ACHN (cell line): ENCODE measurements around the gene BMP8A.
"Not testable (repeated sequence)": the region's sequence is repeated elsewhere in the genome, so short reads cannot be mapped to it uniquely, and the experiment has no call there.

Source experiments
- DNase-seq: peaks from one replicate; pipeline ENCODE4 v3.0.0-alpha.2; 2015
- in situ Hi-C: cut with HindIII; loops from 2 replicates; pipeline ENCODE4 v1.10.0; 2017; ENCODE audit warnings: low sequenced_read_pairs, low pct_ligation_motif_present, low pct_unique_long_range_greater_than_20kb

The BMP8A gene

DNA sequence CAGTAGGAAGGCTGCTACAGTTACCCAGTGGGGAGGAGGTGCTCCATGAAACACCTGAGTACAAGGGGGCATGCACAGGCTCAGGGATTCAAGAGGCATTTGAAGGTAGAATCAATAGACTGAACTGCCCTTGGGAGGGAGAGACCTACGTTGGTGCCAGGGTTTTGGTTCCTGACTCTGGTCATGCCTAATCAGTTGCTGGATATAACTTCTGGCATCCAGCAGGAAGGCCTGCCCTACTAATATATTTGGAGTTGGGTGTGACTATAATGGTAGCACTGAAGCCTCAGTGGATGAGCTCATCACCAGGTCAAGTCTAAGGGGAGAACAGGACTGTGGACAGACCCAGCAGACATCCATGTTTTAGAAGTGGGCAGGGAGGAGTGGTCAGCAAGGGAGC, 15.9 kb upstream of the BMP8A start:
- DNase-seq, in situ Hi-C loops: not testable (repeated sequence)

DNA sequence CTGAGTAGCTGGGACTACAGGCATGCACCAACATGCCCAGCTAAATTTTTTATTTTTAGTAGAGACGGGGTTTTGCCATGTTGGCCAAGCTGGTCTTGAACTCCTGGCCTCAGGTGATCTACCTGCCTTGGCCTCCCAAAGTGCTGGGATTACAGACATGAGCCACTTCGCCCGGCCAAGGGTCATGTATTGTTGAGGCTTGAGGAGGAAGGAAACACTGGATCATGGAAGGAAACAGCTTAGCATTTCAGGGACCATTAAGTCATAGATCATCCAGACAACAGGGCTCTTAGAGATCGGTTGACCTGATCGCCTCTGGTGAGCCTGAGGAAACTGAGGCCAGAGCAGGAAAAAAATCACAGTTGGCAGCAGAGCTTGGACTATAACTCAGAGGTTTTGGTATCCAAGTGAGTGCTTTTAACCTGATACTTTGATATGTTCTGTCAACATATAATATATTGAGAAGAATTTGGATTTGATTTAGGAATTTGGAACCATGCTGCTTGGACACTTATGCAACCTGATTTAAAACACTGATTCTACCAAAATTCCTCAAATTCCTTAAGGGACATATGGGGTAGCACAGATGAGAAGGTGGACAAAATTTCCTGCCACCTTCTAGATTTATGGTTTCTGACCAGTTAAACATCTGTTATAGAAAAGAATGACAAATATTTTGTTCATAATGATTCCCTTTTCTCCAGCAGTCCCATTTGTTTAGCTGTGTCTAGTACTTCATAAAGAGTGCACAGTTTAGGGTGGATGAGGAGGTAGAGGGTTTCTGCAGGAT, 13.1 kb upstream of the BMP8A start:
- DNase-seq, result no peak
- in situ Hi-C loops, result no loop called here

DNA sequence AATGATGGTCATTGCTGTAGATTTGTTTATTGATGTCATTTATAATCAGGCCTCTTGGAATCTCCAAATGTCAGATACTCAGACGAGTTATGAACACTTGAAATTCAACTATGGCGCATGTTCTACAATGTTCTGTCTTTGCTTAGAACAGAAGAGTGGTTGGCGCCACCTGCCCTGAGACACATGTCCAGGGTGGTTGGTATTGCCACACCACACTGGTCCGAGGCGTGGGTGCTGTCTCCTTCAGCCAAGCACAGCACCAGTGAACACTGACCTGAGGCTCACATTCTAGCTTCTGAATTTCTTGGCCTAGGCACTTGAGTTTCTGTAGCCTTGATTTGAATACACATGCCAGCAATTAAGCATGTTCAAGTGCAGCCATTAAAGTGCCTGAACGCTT, 10.1 kb upstream of the BMP8A start:
- DNase-seq, result no peak
- in situ Hi-C loops, result no loop called here

DNA sequence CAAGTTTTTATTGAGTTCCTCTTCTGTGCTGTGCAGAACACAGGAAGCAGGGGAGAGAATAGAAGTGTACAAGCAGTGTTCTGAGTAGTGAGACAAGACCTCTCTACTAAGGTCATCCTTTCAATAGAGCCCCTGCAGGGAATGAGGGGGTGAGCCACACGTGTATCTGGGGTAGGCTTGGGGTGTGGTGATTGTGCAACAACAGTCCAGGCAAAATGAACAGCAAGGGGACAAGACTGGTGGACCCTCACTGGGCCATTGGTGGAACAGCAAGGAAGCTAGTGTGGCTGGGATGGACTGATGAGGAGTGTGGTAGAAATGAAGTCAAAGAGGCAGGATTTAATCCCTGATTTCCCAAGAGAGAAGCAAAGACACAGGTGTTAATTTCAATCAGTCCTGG, 8.2 kb upstream of the BMP8A start:
- in situ Hi-C loops, result no loop called here
- no peak for DNase-seq

DNA sequence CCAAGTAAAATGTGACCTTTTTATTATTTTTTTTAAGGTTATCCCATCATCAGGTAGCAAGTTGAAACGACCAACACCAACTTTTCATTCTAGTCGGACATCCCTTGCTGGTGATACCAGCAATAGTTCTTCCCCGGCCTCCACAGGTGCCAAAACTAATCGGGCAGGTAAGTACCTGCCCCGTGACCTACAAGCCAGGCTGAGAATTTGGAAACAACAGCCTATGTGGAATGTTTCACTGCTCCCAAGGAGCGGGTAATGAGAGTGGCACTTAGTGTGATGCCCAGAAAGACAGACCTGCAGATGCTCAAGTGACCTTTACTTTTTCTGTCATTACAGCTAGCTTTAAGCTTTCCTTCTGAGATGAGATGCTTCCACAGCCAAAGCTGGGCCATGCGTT, 6.9 kb upstream of the BMP8A start:
- in situ Hi-C loops, result no loop called here

DNA sequence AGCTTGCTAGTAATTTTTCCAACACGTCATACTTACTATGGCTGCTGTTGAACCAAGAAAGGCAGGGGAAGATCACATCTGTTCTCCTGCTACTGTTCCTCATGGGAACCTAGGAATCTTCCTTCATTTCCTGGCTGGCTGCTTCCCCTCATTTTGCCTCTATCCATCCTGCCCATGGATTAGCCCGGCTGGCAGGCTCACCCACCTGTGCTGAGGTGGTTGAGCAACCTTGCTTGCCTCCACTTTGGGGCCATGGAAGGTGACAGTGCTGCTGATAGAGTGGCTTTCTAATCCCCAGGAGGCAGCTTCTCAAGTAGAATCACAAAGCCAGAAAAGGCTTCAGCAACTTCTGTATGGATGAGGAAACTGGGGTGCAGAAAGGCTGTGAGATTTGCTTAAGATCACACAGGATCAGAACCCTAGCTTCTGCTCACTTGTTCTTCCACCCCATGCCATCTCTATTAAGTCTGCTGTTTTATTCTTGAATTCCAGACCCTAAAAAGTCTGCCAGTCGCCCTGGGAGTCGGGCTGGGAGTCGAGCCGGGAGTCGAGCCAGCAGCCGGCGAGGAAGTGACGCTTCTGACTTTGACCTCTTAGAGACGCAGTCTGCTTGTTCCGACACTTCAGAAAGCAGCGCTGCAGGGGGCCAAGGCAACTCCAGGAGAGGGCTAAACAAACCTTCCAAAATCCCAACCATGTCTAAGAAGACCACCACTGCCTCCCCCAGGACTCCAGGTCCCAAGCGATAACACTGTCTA, 6.2 kb upstream of the BMP8A start:
- no peak for DNase-seq
- in situ Hi-C loops, result no loop called here

More for the DNA sequence above, 6.9 kb upstream of the BMP8A start:
- DNase-seq, result no peak

DNA sequence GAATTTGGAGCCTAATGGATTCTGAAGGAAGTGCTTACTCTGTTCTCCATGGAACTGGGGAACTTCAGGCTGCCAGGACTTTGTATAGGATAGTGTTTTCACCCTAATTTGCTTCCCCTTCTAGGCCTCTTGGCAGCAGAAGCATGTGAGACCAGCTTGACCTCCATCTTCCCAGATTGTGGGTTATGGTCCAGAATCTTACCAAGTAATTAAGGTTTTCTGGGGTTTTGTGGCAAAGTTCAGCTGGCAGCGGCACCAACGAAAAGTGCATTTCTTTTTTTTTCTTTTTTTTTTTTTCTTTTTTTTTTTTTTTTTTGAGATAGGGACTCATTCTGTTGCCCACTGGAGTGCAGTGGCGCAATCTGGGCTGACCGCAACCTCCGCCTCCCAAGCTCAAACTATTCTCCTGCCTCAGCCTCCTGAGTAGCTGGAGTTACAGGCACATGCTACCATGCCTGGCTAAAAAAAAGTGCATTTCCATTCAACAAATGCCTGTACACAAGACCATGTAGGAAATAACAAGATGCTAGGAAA, 3.4 kb upstream of the BMP8A start:
- no peak for DNase-seq
- in situ Hi-C loops, result no loop called here

DNA sequence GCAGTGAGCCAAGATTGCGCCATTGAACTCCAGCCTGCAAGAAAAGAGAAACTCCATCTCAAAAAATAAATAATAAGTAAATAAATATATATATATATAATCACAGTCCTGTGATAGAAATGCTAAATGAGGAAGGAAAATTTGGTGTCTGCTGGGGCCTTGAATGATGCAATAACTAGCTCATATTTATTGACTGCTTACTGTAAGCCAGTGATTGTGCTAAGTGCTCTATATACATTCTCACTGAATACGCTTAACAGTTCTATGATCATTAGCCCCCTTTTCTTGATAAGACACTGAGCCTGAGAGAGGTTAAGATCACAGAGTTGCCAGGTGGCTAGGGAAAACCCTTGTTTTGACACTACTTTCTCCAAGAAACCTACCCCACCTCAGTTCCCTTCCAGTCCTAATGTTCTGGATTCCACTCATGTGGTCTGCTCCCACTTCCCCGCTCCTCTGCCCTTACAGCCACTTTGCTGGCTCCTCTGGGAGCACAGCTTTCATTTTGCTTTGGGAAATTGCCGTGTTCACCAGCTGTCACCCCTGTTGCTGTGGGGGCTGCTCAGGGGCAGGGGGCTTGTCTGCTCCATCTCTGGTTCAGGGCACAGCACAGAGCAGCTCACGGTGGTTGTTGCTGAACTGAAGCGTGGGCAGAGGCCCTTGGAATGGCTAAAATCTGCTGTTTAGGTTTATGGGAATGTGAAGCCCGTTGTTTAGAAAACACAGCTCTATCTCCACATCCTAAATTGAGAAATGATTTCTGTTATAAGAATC, 2.5 kb upstream of the BMP8A start:
- DNase-seq, result no peak
- in situ Hi-C loops, result no loop called here

DNA sequence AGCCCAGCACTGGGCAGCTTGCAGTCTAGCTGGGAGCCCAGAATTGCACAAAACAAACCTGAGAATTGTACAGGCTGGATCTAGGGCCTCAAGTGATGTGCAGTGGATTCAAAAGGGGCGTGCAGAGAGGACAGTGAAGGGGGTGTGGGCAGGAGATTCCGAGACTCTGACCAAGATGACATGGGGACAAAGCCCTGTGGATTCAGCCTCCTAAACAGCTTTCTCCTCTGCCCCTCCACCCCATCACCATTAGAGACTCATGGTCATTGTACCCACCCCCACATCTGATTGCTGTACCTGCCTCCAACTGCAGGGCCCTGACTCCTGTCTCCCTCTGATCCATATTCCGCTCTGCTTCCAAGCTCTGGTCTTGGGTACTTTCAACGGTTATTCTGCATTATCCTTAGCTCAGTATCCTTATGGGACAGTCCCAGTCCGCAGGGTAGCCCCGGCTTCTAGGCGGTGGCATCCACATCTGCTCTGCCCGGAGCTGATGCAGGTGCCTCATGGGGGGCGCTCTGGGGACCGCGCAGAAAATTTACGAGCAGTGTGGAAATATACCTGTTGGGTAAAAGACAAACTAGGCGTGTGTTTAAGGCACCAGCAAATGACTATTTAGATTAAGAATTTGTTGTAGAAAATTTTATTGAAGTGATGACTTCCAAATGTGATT, 1.7 kb upstream of the BMP8A start:
- DNase-seq, result no peak
- in situ Hi-C loops, result no loop called here

DNA sequence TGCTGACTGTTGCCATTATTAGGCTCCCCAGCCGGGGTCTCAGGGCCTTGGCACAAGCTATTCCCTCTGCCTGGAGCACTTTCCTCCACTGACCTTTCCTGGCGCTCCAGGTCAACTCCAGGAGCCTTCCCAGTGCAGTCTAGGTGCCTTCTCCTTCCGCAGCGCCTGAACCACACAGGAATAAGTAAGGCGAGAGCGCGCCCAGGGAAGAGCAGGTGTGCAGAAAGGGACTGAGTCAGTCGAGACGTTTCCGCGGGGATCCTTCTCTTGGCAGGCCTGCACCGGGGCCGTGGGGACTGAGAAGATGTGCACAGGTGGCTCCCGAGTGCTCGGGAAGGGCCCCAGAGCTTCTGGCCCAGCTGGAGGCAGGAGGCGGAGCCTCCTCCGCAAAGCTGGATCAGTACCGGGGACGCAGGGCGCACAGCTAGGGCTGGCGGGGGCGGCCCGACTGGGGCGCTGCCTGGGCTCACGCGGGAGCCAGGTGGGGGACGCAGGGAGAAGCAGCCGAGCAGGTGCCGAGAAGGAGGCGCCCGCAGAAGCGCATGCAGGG, 765 bp upstream of the BMP8A start:
- in situ Hi-C loops, result no loop called here
- no peak for DNase-seq

DNA sequence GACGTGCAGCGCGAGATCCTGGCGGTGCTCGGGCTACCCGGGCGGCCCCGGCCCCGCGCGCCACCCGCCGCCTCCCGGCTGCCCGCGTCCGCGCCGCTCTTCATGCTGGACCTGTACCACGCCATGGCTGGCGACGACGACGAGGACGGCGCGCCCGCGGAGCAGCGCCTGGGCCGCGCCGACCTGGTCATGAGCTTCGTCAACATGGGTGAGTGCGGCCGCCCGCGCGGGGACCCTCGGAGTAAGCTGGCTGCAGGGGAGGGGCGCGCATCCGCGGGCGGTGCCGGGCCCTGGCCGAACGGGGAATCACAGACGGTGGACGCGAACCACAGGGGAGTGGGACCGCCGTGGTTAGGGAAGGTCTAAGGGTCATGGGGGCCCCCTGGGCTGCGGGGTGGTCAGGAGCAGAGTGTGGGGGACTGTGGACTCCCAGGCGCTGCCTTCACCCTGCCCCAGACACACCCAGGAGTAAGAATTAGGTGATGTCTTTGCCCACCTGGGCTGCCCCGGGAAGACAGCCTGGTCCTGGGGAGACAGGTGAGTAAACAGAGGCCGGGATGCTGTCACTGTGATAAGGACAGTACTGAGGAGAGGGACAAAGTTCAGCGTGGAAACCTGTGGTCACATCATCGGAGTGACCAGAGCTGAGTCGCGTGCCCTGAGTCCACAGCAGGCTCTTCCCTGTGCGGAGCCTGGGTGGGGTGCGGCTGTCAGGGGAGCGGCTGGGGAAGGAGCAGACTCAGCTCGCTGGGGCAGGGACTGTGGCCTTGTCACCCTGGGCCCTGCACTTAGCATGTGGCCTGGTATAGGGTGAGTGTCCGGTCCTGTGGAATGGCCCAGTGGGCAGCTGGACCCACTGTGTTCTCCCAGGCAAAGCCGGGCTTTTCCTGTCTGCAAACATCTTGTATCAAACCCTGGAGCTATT, 944 bp downstream of the BMP8A start:
- in situ Hi-C loops, DNase-seq: not testable (repeated sequence)

DNA sequence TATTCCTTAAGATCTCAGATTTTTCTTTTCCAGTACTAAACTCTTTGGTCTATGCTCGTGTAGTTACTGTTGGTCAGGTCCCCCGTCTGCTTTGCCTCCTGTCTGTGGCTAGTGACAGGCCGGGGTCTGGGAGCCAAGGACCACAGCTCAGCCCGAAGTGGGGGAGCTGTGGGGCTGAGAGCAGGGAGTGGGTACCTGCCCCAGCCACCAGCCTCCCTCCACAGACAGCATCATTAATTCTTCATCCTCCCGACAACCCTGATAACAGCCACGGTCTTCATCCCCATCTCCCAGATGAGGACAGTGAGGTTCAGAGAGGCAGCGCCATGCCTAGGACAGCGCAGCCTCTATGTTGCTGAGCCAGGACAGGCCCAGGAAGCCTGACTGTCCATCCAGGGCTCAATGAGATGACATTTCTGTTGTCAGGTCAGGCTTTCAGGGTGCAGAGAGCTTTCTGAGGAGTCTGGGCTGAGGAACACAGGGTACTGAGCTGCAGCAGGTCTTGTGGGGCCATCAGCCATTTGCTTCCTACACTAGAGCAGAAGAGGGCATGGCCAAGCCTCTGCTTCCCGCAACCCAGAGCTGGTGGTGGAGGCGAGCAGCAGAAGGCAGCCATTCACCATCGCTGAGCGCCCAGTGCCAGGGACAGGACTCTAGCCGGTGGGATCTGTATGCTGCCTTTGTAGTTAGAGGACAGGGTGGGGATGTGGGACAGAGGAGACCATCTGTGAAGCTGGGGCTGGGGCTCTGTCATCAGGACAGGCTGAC, 1.8 kb downstream of the BMP8A start:
- DNase-seq, in situ Hi-C loops: not testable (repeated sequence)

DNA sequence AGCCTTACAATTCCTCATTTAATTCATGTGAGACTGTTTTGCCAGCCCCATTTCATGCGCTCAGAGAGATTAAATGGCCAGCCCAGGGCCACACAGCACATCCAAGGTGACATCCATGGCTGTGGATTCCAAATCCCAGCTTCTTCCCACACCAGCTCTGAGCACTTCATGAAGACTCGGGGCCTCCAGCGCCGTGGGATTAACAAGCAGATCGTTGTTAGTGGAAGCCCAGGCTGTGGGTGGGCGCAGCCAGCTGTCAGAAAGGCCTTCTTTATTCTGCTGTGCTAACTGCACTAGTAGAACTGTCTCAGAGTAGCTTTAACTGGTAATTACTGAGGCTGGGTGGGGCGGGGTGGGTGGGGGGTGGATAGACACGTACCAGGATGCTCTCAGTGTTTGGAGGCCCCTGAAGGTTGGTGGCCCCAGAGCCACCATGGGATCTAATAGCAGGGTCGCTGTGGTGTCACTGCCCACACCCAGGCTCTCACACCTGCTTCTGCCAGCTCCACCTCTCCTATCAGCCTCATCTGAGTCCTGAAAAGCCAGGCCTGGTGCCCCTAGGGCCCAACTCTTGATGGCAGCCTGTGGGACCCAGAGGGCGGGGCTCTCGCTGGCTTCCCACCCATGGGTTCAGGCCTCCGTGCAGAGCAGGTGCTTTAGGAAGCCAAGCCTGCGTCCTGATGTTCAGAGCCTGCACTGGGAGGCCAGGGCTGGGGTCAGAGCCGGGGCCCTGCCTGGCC, 3.4 kb downstream of the BMP8A start:
- no peak for DNase-seq
- in situ Hi-C loops, result no loop called here

DNA sequence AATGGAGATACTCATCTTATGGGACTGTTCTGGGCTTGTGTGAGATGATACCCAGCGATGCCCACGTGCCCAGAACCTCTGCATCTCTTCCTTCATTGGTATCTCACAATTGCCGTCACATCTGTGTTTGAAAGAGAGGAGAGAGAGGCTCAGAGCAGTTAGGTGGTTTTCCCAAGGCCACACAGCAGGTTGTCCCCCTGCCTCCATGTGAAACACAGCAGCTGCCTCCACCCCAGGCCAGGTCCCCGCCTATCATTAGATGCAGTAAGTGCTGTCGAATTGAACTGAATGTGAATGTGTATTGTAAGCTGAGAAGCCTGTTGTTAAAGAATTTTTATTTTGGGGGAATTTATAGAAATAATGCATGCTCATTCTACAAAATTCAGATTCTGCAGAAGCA, 5.1 kb downstream of the BMP8A start:
- in situ Hi-C loops, DNase-seq: not testable (repeated sequence)

DNA sequence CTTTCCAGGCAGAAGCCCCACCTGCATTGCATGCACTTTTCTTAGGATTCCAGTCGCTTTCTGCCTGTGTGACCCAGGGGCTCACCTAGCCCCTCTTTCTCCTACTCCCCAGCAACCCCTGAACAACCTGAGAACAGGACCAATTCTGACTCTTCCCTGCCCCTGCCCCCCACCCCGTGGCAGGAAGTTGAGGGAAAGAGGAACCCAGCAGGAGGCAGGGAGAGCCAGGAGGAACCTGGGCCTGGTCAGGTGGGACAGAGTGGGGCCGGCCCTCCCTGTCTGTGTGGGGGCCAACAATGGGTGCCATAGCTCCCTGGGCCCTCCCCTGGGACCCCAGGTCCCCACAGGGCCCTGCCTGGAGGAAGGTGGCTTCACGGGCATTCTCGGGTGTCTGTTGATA, 6.1 kb downstream of the BMP8A start:
- no peak for DNase-seq
- in situ Hi-C loops, result no loop called here

DNA sequence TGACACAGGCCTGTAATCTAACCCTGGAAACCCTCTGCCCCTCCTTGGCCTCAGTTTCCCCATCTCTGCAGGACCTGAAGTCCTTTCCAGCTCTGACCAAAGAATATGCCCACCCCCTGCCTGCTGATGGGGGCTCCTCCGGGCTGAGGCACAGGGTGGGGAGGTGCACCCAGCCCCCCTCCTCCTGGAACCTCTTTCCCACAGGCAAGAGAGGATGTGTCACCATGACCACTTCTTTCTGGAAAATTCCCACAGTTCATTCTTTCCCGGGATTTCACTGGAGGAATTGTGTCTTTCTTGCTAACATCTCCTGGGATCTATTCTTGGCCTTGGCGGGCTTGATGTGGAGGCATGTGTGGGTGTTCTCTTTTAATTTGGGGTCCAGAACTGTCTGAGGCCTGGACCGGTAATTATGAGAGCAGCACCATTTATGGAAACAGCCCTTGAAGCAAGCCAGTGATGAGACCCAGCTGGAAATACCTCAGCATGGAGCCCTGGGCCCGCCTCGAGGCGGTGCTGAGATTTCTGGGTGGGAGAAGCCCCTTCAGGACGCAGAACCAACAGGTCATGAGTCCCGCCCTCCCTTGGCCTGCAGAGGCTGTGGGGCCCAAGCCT, 6.8 kb downstream of the BMP8A start:
- in situ Hi-C loops, result not testable (repeated sequence)

More for the DNA sequence above, 6.8 kb downstream of the BMP8A start:
- DNase-seq, result not testable (repeated sequence)
